ENCODE measurements around the gene ATP1B4.

Gene ATP1B4

GRCh38 chrX:120377715-120378114 lies 15.8 kb downstream of the ATP1B4 start:
- no peak for DNase-seq

DNA sequence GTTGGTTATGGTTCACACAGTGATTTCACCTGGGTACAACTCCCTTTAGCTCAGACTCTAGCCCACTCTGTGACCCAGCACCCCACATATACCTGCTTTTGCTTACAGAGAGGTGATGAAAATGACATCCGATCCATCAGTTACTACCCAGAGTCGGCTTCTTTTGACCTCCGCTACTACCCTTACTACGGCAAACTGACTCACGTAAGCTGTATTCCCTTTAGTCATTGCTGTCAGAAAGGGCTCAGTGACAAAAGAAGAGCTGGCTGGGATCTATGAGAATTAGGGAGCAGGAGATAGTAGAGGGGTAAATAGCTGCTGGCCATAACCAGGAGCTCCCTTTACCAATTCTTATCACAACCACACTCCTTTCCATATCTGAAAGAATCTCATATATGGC lies 16.7 kb downstream of the ATP1B4 start:
- DNase-seq = no peak

- DNase-seq = no peak
Measured at GRCh38 chrX:120379937-120380681, 18.2 kb downstream of the ATP1B4 start.

GRCh38 chrX:120380699-120381098 lies 18.8 kb downstream of the ATP1B4 start:
- peak; percentile 51 for DNase-seq

DNA sequence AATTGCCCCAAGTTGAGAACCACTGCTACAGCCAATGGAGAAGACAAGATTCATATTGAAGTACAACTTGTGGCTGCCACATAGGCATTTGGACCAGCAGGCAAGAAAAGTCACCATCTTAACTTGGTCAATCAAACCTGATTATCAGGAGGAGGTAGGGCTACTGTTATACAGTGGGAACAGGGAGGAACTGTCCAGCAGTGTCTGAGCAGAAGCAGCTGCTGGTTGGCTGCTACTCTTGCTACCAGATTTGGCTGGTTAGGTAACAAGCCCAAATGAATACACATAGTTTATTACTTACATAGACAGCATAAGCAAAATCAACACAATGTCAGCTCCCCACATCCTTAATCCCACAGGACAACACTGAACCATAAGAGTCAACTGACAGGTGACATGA lies 39.4 kb downstream of the ATP1B4 start:
- DNase-seq = no peak

GRCh38 chrX:120402369-120402768 lies 40.5 kb downstream of the ATP1B4 start:
- DNase-seq = no peak

- DNase-seq = no peak
Measured at GRCh38 chrX:120406638-120407037, 44.7 kb downstream of the ATP1B4 start.

DNA sequence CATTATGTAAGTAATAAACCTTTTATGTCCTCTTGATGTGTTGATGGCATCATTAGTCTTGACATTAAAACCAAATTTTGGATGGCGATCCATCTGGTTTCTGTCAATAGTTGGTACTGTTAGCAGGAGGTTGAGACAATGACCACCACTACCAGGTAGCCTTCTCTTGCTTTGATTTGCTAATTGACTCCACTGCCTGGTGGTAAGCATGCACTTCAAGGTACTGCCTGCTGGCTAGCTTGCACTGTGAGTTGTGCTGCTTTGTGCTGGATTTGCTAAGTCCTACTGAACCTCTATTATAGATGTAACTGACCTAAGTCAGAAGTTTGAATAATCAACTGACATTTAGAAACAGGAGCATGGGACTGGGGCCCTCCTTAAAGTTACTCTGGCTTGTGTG lies 46.3 kb downstream of the ATP1B4 start:
- DNase-seq = no peak

DNA sequence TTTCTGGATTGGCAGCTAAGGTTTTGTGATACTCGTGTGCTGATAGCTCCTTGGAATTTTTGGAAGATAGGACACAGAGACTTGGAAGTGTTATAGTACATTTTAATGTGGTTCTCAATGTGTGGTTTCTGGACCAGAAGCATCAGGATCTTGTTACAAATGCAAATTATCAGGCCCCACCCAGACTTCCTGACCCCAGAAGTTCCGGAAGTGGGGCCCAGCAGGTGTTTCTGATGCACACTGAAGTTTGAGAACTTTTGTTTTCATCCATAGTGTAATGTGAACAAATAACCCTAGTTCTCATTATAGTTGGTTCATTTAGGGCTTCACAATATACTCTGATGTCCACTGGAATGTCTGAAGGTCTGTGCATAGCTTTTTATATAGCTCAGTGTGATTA lies 57.6 kb downstream of the ATP1B4 start:
- DNase-seq = peak; percentile 30

GRCh38 chrX:120426599-120426998 lies 64.7 kb downstream of the ATP1B4 start:
- DNase-seq = no peak

DNA sequence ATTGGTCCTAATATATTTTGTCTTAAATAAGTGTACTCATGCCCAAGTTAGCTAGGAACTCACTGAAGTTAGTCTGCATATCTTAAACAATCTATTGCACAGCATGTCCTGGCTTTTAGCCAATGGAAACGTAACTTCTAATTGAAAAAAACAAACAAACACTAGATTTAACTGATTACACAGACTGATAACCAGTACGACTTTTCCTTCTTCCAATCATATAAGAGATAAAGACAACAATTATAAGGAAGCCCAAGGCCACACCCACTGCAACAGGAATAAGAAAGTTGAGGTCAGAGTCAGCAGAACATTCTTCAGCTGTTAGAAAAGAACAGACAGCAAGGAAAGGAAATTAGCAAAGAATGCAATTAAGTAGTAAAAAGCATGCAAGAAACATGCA lies 66.4 kb downstream of the ATP1B4 start:
- DNase-seq = no peak

DNA sequence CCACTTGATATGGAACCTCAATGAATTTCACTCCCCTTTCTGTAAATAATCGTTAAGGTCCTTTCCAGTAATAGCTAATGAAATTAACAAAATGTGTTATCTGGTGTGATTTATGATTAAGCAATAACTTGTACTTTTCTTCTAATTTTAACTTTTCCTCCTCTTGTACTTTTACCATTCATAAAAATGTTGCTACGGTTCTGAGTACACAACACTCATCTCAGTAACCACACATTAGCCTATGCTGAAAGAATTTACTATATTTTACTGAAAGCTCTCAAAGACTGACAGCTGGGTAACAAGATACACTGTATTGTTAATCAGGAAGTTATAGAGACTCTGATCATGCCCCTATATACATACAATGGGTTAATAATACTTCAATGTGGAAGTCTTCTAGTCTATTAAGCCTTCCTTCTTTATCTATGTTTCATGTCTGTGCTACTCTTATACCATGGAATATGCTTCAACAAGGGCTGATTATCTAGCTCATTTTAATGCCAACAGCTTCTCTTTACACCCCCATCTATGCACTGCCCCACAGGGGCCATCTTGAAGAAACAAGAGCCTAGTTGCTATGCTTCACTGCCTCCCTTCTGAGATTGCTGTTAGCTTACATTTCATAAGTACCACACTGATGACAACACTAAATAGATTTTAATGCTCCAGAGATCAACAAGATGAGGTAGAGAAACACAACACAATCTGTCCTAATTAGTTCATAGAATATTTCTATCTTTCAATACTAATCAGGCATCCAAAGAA lies 68.1 kb downstream of the ATP1B4 start:
- no peak for DNase-seq
